HG03159 (cell line): ENCODE measurements around the gene SERPING1.

ENCODE experiments used
- ATAC-seq: cut with Tn5 transposase; IDR thresholded peaks from one replicate; pipeline ENCODE4 v1.9.1; 2021; ENCODE audit warnings: mild to moderate bottlenecking, moderate library complexity; ENCODE audit not compliant: unreplicated experiment

The SERPING1 gene

DNA sequence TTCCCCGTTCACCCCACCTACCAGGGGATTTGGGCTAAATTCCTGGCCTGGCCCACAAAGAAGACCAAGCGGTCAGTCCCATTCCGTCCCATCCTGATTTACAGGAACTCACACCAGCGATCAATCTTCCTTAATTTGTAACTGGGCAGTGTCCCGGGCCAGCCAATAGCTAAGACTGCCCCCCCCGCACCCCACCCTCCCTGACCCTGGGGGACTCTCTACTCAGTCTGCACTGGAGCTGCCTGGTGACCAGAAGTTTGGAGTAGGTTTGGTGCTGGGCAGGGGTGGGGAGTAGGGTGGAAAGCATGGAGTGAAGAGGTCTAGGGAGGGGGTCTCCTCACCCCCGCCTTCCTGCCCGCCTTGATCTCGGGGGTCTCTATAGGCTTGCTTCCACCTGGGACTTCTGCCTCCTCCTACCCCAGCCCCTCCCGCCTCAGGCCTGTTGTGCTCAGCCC is at the start of gene SERPING1:
Gene SERPING1 (plus strand): TSS at position 225 of the 455 bp plus-strand sequence. CDS start 586 bp downstream, outside the sequence.
- no peak for ATAC-seq

GRCh38 chr11:57547854-57548377 is 49.6 kb upstream of the SERPING1 start:
- ATAC-seq: peak; percentile 92

DNA sequence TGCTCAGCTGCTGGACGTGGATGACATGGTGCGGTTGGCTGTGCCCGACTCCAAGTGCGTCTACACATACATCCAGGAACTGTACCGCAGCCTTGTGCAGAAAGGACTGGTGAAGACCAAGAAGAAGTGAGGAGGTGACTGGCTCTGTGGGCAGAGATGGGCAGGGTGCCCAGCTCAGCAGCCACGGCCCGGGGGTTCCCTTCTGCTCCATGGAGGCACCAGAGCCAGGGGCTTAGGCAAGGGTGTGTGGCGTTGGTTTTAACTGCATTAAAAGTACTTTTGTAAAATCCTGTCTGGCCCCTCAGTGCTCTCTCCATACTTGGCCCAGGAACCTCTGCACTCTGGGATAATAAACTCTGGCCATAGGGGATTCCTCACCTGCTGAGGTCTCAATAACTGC is 47.5 kb upstream of the SERPING1 start:
- ATAC-seq: no peak

GRCh38 chr11:57551941-57552340 is 45.5 kb upstream of the SERPING1 start:
- ATAC-seq: no peak

DNA sequence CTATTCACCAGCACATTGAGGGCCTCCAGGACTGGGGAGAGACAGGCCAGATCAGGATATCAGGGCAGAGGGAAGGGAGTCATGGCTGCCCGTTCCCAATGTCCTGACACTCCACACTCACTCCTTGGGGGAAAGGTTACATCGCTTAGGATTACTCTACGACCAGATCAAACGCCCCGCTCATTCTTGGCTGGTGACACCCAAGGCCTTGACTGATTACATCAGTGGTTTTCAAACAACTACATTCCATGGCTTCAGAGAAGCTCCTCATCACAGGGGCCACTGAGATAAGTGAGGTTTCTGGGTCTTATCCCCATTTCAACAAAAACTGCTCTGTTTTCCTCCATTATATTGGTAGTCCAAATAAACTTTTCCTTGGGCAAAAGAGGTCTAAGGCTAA is 45.0 kb upstream of the SERPING1 start:
- no peak for ATAC-seq

DNA sequence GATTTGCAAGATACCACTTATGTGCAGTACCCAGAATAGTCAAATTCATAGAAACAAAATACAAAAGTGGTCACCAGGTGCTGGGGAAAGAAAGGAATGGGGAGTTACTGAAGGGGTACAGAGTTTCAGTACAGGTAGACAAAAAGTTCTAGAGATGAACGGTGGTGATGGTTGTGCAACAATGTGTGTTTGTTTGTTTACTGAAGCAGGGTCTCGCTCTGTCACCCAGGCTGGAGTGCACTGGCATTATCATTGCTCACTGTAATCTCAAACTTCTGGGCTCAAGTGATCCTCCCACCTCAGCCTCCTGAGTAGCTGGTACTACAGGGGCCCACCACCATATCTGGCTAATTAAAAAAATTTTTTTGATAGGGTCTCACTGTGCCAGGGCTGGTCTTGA is 42.1 kb upstream of the SERPING1 start:
- no peak for ATAC-seq

- no peak for ATAC-seq
These were observed 41.4 kb upstream of the SERPING1 start for GRCh38 chr11:57556041-57556440.

GRCh38 chr11:57560146-57560545 is 37.3 kb upstream of the SERPING1 start:
- ATAC-seq: no peak

DNA sequence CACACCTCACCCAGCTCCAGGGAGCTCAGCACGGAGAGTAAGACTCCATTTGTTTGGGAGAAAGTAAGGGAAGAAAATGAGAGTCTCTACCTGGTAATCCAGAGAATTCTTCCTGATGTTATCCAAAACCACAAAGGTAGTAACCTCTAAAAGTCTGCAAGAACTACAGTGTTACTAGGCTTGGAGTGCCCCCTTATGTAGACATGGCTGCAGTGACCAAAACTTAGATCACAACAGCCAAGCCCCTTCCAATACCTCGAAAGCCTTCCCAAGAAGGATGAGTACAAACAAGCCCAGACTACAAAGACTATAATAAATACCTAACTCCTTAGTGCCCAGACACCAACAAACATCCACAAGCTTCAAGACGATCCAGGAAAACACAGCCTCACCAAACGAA is 34.9 kb upstream of the SERPING1 start:
- ATAC-seq: no peak

GRCh38 chr11:57566005-57566904 is 31.2 kb upstream of the SERPING1 start:
- ATAC-seq: peak; percentile 60

GRCh38 chr11:57566905-57567514 is 30.5 kb upstream of the SERPING1 start:
- peak; percentile 1 for ATAC-seq

GRCh38 chr11:57567515-57568329 is 29.8 kb upstream of the SERPING1 start, which contains the start of gene UBE2L6:
TSS of gene UBE2L6 (minus strand) at chr11:57567672. CDS start at chr11:57567611, 61 bp downstream.
- peak; percentile 73 for ATAC-seq

- peak; percentile 2 for ATAC-seq
These were observed 29.1 kb upstream of the SERPING1 start for GRCh38 chr11:57568330-57568766.

DNA sequence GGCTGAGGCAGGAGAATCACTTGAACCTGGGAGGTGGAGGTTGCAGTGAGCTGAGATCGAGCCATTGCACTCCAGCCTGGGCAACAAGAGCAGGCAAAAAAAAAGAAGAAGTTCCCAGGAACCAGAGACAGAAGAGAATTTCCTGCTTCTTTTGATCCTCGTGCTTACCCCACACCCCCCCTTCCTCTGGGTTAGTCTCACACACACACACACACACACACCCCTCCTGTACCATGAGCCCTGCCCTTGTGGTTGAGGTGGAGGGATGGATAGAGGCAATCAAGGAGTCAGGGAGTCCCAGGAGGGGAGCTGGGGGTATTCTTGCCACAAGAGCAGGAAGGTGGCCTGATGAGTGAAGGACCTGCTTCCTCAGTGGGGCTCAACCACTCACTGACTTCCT is 25.9 kb upstream of the SERPING1 start:
- no peak for ATAC-seq

GRCh38 chr11:57574061-57574460 is 23.4 kb upstream of the SERPING1 start:
- ATAC-seq: no peak

- ATAC-seq: no peak
These were observed 13.1 kb upstream of the SERPING1 start for GRCh38 chr11:57584341-57584740.

DNA sequence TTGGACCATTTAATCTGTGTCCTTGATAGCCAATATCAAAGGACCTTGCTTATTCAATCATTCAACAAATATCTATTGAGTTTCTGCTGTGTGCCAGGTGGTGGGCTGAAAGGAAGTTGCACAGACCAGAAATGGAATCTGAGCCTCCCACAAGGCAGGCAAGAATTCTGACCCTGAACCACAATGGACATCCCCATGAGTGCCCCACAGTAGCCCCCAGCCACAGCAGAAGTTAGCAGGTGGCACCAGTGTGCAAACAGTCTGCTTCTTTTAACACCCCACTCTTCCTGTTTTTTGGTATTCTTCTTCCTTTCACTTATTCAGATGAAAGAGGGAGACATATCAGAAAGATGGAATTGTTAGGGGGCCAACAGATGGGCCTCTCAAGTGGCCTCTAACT is 12.2 kb upstream of the SERPING1 start:
- no peak for ATAC-seq

GRCh38 chr11:57586711-57587245 is 10.7 kb upstream of the SERPING1 start:
- ATAC-seq: no peak

- ATAC-seq: no peak
These were observed 9.3 kb upstream of the SERPING1 start for GRCh38 chr11:57588046-57588710.

- no peak for ATAC-seq
These were observed 1.1 kb upstream of the SERPING1 start for GRCh38 chr11:57596266-57596885.
